CD14-positive monocyte (primary cell): ENCODE measurements around the gene TXNL4A. TPM values are rescaled to one million over a fixed set of nuclear protein-coding genes. Genes with fewer than 3 reads are reported as not detected.
A peak's percentile ranks its signal among the peaks of the same experiment; 100 is the strongest.

Experiments used
- DNase-seq, 3 donors: peaks; one replicate each; pipeline ENCODE4 v3.0.0-alpha.2; 2011 to 2022
- H2AFZ ChIP-seq: 2 replicates; pipeline ENCODE4 v1.6.0; 2012; ENCODE audit warnings: mild to moderate bottlenecking, low read depth, low read length, inconsistent platforms; ENCODE audit not compliant: insufficient read depth, poor library complexity, severe bottlenecking
- H3K27ac ChIP-seq, 2 donors: 1 replicate in 1 of 2; 2 replicates in 1 of 2; pipeline ENCODE4 v1.5.1; 2012 to 2013; ENCODE audit warnings: low read length in 2 of 2, control low read depth in 1 of 2, inconsistent platforms in 1 of 2, low read depth in 1 of 2, mild to moderate bottlenecking in 1 of 2
- H3K27me3 ChIP-seq, 2 donors: one replicate each; pipeline versions ENCODE4 v1.6.0 to v1.6.1; 2011 to 2013; ENCODE audit warnings: low read length in 2 of 2; ENCODE audit not compliant: control insufficient read depth in 2 of 2, insufficient read depth in 2 of 2
- H3K36me3 ChIP-seq, 2 donors: replicated peaks in 1 of 2; 1 replicate in 1 of 2; 2 replicates in 1 of 2; pipeline versions ENCODE4 v1.5.1 to v1.6.1; 2012 to 2013; ENCODE audit warnings: low read length in 2 of 2, control low read depth in 1 of 2, inconsistent platforms in 1 of 2, mild to moderate bottlenecking in 1 of 2; ENCODE audit not compliant: insufficient read depth in 2 of 2, control insufficient read depth in 1 of 2
- H3K4me1 ChIP-seq, 2 donors: 1 replicate in 1 of 2; 2 replicates in 1 of 2; pipeline versions ENCODE4 v1.5.1 to v1.6.1; 2012 to 2013; ENCODE audit warnings: low read length in 2 of 2, control low read depth in 1 of 2, inconsistent platforms in 1 of 2, mild to moderate bottlenecking in 1 of 2, moderate library complexity in 1 of 2; ENCODE audit not compliant: insufficient read depth in 2 of 2, control insufficient read depth in 1 of 2
- H3K4me2 ChIP-seq: replicated peaks from 2 replicates; pipeline ENCODE3; 2012; ENCODE audit warnings: low read length, moderate library complexity, mild to moderate bottlenecking; ENCODE audit not compliant: poor library complexity, severe bottlenecking; ENCODE audit errors: extremely low read depth
- H3K4me3 ChIP-seq, 3 experiments: fragments of 200-600 bp in 1 of 3; sonication (generic) in 1 of 3; replicated peaks in 1 of 3; 1 replicate in 2 of 3; 2 replicates in 1 of 3; pipeline ENCODE4 v1.5.1; 2011 to 2013; ENCODE audit warnings: low read length in 3 of 3, mild to moderate bottlenecking in 3 of 3, control low read depth in 2 of 3, low read depth in 2 of 3, inconsistent platforms in 1 of 3, moderate library complexity in 1 of 3
- H3K79me2 ChIP-seq: 2 replicates; pipeline ENCODE4 v1.6.0; 2012; ENCODE audit warnings: mild to moderate bottlenecking, control low read depth, inconsistent platforms, low read length, moderate library complexity; ENCODE audit not compliant: insufficient read depth
- H3K9ac ChIP-seq: 2 replicates; pipeline ENCODE4 v1.6.0; 2017; ENCODE audit warnings: low read length, mild to moderate bottlenecking; ENCODE audit not compliant: insufficient read depth, poor library complexity, severe bottlenecking
- H3K9me3 ChIP-seq, 2 donors: replicated peaks in 1 of 2; 1 replicate in 1 of 2; 2 replicates in 1 of 2; pipeline versions ENCODE4 v1.5.1 to v1.6.1; 2012 to 2013; ENCODE audit warnings: low read length in 2 of 2, control low read depth in 1 of 2; ENCODE audit not compliant: control insufficient read depth in 1 of 2, insufficient read depth in 1 of 2
- H4K20me1 ChIP-seq: 2 replicates; pipeline ENCODE4 v1.6.0; 2012; ENCODE audit warnings: mild to moderate bottlenecking, low read length, control low read depth, moderate library complexity; ENCODE audit not compliant: insufficient read depth
- H3K27ac Mint-ChIP-seq, 7 donors: one replicate each; pipeline ENCODE4 v1.8.0; 2020; ENCODE audit warnings: mild to moderate bottlenecking in 7 of 7, mixed read lengths in 7 of 7, moderate library complexity in 6 of 7, inconsistent platforms in 2 of 7
- H3K27me3 Mint-ChIP-seq, 3 donors: one replicate each; pipeline ENCODE4 v1.8.0; 2021 to 2022; ENCODE audit warnings: low read depth in 3 of 3, mild to moderate bottlenecking in 3 of 3, mixed read lengths in 3 of 3, moderate library complexity in 3 of 3, inconsistent platforms in 1 of 3
- H3K36me3 Mint-ChIP-seq, 2 donors: one replicate each; pipeline ENCODE4 v1.8.0; 2020; ENCODE audit warnings: mixed read lengths in 2 of 2, inconsistent platforms in 1 of 2, mild to moderate bottlenecking in 1 of 2
- H3K4me1 Mint-ChIP-seq: one replicate; pipeline ENCODE4 v1.8.0; 2020; ENCODE audit warnings: mild to moderate bottlenecking, mixed read lengths
- H3K4me3 Mint-ChIP-seq, 2 donors: one replicate each; pipeline ENCODE4 v1.8.0; 2020; ENCODE audit warnings: mild to moderate bottlenecking in 2 of 2, mixed read lengths in 2 of 2, moderate library complexity in 1 of 2
- H3K9me3 Mint-ChIP-seq, 7 donors: one replicate each; pipeline ENCODE4 v1.8.0; 2020 to 2022; ENCODE audit warnings: mixed read lengths in 7 of 7, mild to moderate bottlenecking in 6 of 7, moderate library complexity in 6 of 7, inconsistent platforms in 2 of 7
- WGBS: methylation state at CpG from one replicate; pipeline ENCODE4 v1.1.5; 2013; ENCODE audit warnings: missing lambda C conversion rate; ENCODE audit not compliant: insufficient coverage; 5-methylcytosine and 5-hydroxymethylcytosine counted together
- intact Hi-C, 2 donors: fragments of 100-400 bp; cut with micrococcal nuclease; formaldehyde crosslinking; loops; one replicate each; pipeline versions ENCODE4 v1.15.0 to v1.15.1; 2023
- polyA plus RNA-seq, 3 donors: library from polyadenylated mRNA; depleted of rRNA in 1 of 3; unstranded in 2 of 3; stranded (reverse) in 1 of 3; fragments of 300-500 nt in 2 of 3; fragments of >200 nt in 1 of 3; fragmentation: Illumina TruSeq in 2 of 3; gene quantifications; 1 replicate in 2 of 3; 2 replicates in 1 of 3; pipeline ENCODE4 v1.2.3, GENCODE V29; 2012 to 2021
- TF ChIP-seq, protein P1 (sequence below): fragments of 200-600 bp; IDR thresholded peaks from one replicate; pipeline ENCODE4 v1.8.0; 2022; ENCODE audit warnings: antibody characterized with exemption, mild to moderate bottlenecking

The TXNL4A gene
- polyA plus RNA-seq, 3 donors: 34.5 to 192 (median 150) TPM

DNA sequence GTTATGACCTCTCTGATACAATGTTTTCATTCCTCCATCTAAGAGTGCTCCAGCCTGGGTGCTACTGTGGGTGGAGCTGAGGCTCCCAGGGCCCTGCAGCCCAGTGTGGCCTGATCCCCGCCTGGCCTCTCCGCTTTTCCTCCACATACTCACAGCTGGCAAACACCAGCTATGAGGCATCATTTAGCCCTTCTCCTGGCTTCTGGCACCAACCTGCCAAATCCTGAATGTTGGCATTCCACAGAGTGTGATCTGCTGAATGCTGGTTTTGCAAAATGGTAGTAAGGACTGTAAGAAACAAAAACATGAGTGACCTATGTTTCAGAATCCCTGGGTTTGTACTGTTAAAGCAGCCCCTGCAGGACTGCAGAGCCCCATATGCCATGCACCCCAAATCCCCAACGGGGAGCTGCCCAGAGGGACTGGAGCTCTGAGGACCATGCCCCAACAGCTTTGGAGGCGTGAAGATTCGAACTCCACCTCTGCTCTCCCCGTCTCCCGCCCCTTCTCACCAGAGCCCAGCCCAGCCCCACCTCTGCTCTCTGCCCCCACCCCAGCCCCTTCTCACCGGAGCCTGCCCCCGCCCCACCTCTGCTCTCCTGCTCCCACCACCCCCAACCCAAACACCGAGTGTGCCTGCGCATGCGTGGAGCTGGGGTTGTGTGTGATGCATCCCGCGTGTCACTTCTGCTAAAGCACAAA, 41.2 kb downstream of the TXNL4A start:
- peak overlapping the region in 1 of 7 donors; percentile 25 for H3K27ac Mint-ChIP-seq
- Histone ChIP-seq H3K27ac (no peak overlapping the region), H3K4me1 (peaks cover 21 to 32% of the 10 kb centered on the region in 2 donors), H3K4me3 (no peak overlapping the region), H3K36me3 (peaks cover 31 to 68% of the 10 kb centered on the region in 2 donors), H3K79me2 (peaks cover 88% of the 10 kb centered on the region), H4K20me1 (peaks cover 85% of the 10 kb centered on the region), H3K9ac (no peak overlapping the region), H3K9me3 (no peaks in the 10 kb centered on the region), H3K4me2 (no peak overlapping the region), H3K27me3 (no peaks in the 10 kb centered on the region), H2AFZ (no peak overlapping the region)
- peaks cover 0 to 3% (median 0%) of the 10 kb centered on the region in 7 donors for H3K9me3 Mint-ChIP-seq
- peaks cover 37% of the 10 kb centered on the region for H3K4me1 Mint-ChIP-seq
- no peak overlapping the region for H3K4me3 Mint-ChIP-seq
- no peak for DNase-seq
- H3K27me3 Mint-ChIP-seq: peaks cover 0 to 5% (median 2%) of the 10 kb centered on the region in 3 donors
- WGBS: 94% methylated on average over 3 of the region's 14 CpGs
- intact Hi-C loops: loop anchor here (5.0 to 10.0 kb wide), 4 partner anchors 35 to 260 kb away; partner anchors contain the start of gene ADNP2 (in 1 of the 2)
- TF ChIP-seq, protein P1, sequence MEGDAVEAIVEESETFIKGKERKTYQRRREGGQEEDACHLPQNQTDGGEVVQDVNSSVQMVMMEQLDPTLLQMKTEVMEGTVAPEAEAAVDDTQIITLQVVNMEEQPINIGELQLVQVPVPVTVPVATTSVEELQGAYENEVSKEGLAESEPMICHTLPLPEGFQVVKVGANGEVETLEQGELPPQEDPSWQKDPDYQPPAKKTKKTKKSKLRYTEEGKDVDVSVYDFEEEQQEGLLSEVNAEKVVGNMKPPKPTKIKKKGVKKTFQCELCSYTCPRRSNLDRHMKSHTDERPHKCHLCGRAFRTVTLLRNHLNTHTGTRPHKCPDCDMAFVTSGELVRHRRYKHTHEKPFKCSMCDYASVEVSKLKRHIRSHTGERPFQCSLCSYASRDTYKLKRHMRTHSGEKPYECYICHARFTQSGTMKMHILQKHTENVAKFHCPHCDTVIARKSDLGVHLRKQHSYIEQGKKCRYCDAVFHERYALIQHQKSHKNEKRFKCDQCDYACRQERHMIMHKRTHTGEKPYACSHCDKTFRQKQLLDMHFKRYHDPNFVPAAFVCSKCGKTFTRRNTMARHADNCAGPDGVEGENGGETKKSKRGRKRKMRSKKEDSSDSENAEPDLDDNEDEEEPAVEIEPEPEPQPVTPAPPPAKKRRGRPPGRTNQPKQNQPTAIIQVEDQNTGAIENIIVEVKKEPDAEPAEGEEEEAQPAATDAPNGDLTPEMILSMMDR: no peak
- peaks cover 46 to 66% of the 10 kb centered on the region in 2 donors for H3K36me3 Mint-ChIP-seq

DNA sequence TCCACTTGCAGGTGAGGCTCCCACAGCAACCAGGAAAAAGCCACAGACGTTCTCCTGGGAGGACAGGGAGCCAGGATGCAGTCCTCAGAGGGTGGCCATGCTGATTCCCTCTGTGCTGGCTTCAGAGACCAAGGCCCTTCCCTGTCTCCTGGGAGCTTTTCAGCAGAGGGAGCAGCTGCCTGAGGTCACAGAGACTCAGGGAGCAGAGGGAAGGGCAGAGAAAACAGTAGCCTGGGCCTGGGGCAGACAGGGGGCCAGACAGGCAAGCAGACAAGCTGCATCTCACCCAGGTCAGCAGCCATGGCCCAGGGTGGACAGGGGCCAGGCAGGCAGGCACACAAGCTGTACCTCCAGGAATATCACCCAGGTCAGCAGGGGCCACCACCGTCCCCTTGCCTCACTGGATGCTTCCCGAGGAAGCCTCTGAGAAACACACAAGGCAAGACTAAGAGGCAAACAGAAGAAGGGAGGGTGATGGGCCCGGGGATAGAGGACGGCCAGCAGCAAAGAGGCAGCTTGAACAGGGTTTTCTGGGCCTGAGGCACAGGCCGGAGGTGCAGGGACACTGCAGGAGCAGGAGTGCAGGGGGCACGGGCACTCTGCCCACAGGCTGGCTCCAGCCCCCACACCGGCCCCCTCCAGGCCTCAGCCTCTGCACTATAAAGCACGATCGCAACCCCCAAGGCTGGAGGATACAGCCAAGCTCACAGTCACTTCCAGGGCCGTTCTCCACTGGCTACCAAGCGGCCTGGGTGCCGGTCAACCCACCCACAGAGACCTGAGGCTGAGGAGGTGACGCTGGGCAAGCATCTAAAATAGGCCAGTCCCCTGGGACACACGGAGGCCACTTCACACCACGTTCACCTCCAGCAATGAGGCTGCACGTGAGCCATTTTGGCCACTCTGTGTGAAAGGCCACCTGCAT, 43.0 kb downstream of the TXNL4A start:
- H3K36me3 ChIP-seq: peaks cover 49 to 86% of the 10 kb centered on the region in 2 donors
- no peak overlapping the region for H3K4me3 ChIP-seq
- Mint-ChIP-seq H3K27me3 (peaks cover 0 to 5% (median 0%) of the 10 kb centered on the region in 3 donors), H3K27ac (peak overlapping the region in 6 of 7 donors; percentile 23 to 77 (median 49)), H3K9me3 (peaks cover 0 to 8% (median 3%) of the 10 kb centered on the region in 7 donors), H3K4me1 (peaks cover 36% of the 10 kb centered on the region), H3K4me3 (no peak overlapping the region), H3K36me3 (peaks cover 63 to 84% of the 10 kb centered on the region in 2 donors)
- no peak overlapping the region for H2AFZ ChIP-seq
- H3K27me3 ChIP-seq: no peaks in the 10 kb centered on the region
- no peak for DNase-seq
- peaks cover 16 to 23% of the 10 kb centered on the region in 2 donors for H3K4me1 ChIP-seq
- intact Hi-C loops: loop anchor here (5.0 to 10.0 kb wide), 4 partner anchors 33 to 258 kb away; partner anchors contain the start of gene ADNP2 (in 1 of the 2)
- no peak overlapping the region for H3K27ac ChIP-seq
- peaks cover 97% of the 10 kb centered on the region for H3K79me2 ChIP-seq
- no peak overlapping the region for H3K9ac ChIP-seq
- no peak overlapping the region for H3K4me2 ChIP-seq
- peaks cover 99% of the 10 kb centered on the region for H4K20me1 ChIP-seq
- peaks cover under 1 to 3% of the 10 kb centered on the region in 2 donors for H3K9me3 ChIP-seq
- 95% methylated on average over 15 of the region's 17 CpGs for WGBS
- TF ChIP-seq, protein P1: no peak
